HepG2 (cell line): Measurements from ENCODE around the gene KDM3B. TPM values are rescaled to one million over a fixed set of nuclear protein-coding genes. Genes with fewer than 3 reads are reported as not detected.

Source experiments
- DR1 ChIP-seq: sonication (generic); formaldehyde crosslinking; IDR thresholded peaks from 2 replicates; pipeline ENCODE4 v1.8.0; 2021; ENCODE audit warnings: mild to moderate bottlenecking, missing genetic modification reagents, inconsistent platforms
- KLF11 ChIP-seq: IDR thresholded peaks from 2 replicates; pipeline ENCODE4 v1.6.1; 2016; ENCODE audit warnings: missing compliant biosample characterization
- KLF12 ChIP-seq: sonication (generic); formaldehyde crosslinking; IDR thresholded peaks from 2 replicates; pipeline ENCODE4 v1.4.0; 2020; ENCODE audit warnings: missing genetic modification reagents, borderline replicate concordance
- MEIS1 ChIP-seq: sonication (generic); formaldehyde crosslinking; IDR thresholded peaks from 2 replicates; pipeline ENCODE4 v1.9.0; 2021; ENCODE audit warnings: mild to moderate bottlenecking, missing genetic modification reagents, moderate library complexity, borderline replicate concordance
- ONECUT2 ChIP-seq: sonication (generic); formaldehyde crosslinking; IDR thresholded peaks from 2 replicates; pipeline ENCODE4 v1.4.0; 2020; ENCODE audit warnings: missing genetic modification reagents
- POLR2AphosphoS5 ChIP-seq: IDR thresholded peaks from 2 replicates; pipeline ENCODE4 v1.6.1; 2012; ENCODE audit warnings: low read depth, low read length
- RFXAP ChIP-seq: sonication (generic); formaldehyde crosslinking; IDR thresholded peaks from 2 replicates; pipeline ENCODE4 v1.4.0; 2020; ENCODE audit warnings: missing genetic modification reagents, borderline replicate concordance
- SAP130 ChIP-seq: IDR thresholded peaks from 2 replicates; pipeline ENCODE4 v1.6.1; 2016; ENCODE audit warnings: low read depth
- SMAD3 ChIP-seq: sonication (generic); formaldehyde crosslinking; IDR thresholded peaks from 2 replicates; pipeline ENCODE4 v1.4.0; 2020; ENCODE audit warnings: missing genetic modification reagents
- SMYD3 ChIP-seq: sonication (generic); formaldehyde crosslinking; IDR thresholded peaks from 2 replicates; pipeline ENCODE4 v1.8.1; 2023; ENCODE audit warnings: mild to moderate bottlenecking, missing genetic modification reagents
- TBX3 ChIP-seq: fragments of 450-650 bp; IDR thresholded peaks from 2 replicates; pipeline ENCODE4 v1.6.1; 2017; ENCODE audit warnings: antibody characterized with exemption, mild to moderate bottlenecking, inconsistent platforms, borderline replicate concordance
- ZFP1 ChIP-seq: IDR thresholded peaks from 2 replicates; pipeline ENCODE4 v1.6.1; 2016
- ZFP82 ChIP-seq: sonication (generic); formaldehyde crosslinking; IDR thresholded peaks from 2 replicates; pipeline ENCODE4 v1.5.1; 2020; ENCODE audit warnings: mild to moderate bottlenecking, missing genetic modification reagents, borderline replicate concordance
- ZNF30 ChIP-seq: sonication (generic); formaldehyde crosslinking; IDR thresholded peaks from 2 replicates; pipeline ENCODE4 v1.5.0; 2020; ENCODE audit warnings: mild to moderate bottlenecking, missing genetic modification reagents
- ZNF546 ChIP-seq: sonication (generic); formaldehyde crosslinking; conservative IDR thresholded peaks from 2 replicates; pipeline ENCODE4 v1.8.1; 2023; ENCODE audit warnings: mild to moderate bottlenecking, missing genetic modification reagents
- ZNF703 ChIP-seq: sonication (generic); formaldehyde crosslinking; IDR thresholded peaks from 2 replicates; pipeline ENCODE4 v1.5.1; 2020; ENCODE audit warnings: missing genetic modification reagents, mild to moderate bottlenecking, moderate library complexity, borderline replicate concordance
- ZNF724P ChIP-seq: sonication (generic); formaldehyde crosslinking; IDR thresholded peaks from 2 replicates; pipeline ENCODE4 v1.8.0; 2022; ENCODE audit warnings: missing genetic modification reagents, borderline replicate concordance
- polyA plus RNA-seq, 8 experiments: library from polyadenylated mRNA; depleted of rRNA in 3 of 8; stranded (reverse) in 7 of 8; unstranded in 1 of 8; fragments of >200 nt; fragmentation: Illumina TruSeq in 4 of 8; extraction: Trizol in 4 of 8; gene quantifications; 2 replicates each; pipeline versions ENCODE4 v1.2.1 to v1.2.3, GENCODE V29; 2011 to 2016; ENCODE audit warnings: low read depth in 4 of 8, missing spikeins in 1 of 8, mixed read lengths in 1 of 8; ENCODE audit not compliant: insufficient read depth in 1 of 8
- total RNA-seq, 5 experiments: library from RNA; depleted of rRNA; stranded (reverse); fragments of >200 nt; fragmentation: Illumina TruSeq; extraction: Trizol; gene quantifications; 2 replicates each; pipeline ENCODE4 v1.2.3, GENCODE V29; 2016; ENCODE audit warnings: low read depth in 1 of 5
- TF ChIP-seq, protein P1 (sequence below): sonication (generic); formaldehyde crosslinking; IDR thresholded peaks from 2 replicates; pipeline ENCODE4 v1.4.0; 2020; ENCODE audit warnings: missing genetic modification reagents
- TF ChIP-seq, protein P2 (sequence below): sonication (generic); formaldehyde crosslinking; conservative IDR thresholded peaks from 2 replicates; pipeline ENCODE4 v1.8.0; 2022; ENCODE audit warnings: mild to moderate bottlenecking, moderate library complexity, missing genetic modification reagents
- TF ChIP-seq, protein P3 (sequence below): sonication (generic); formaldehyde crosslinking; IDR thresholded peaks from 2 replicates; pipeline ENCODE4 v1.5.1; 2020; ENCODE audit warnings: mild to moderate bottlenecking, missing genetic modification reagents, moderate library complexity
- TF ChIP-seq, protein P4 (sequence below): sonication (generic); formaldehyde crosslinking; IDR thresholded peaks from 2 replicates; pipeline ENCODE4 v1.5.0; 2020; ENCODE audit warnings: mild to moderate bottlenecking, missing genetic modification reagents
- TF ChIP-seq, protein P5 (sequence below): sonication (generic); formaldehyde crosslinking; IDR thresholded peaks from 2 replicates; pipeline ENCODE4 v1.5.1; 2020; ENCODE audit warnings: mild to moderate bottlenecking, missing genetic modification reagents, moderate library complexity

KDM3B gene
- total and polyA plus RNA-seq, 2 of the 13 experiments (the other 11 are each of a cell fraction or from before 2014, with no cell fraction given) = 19.7 to 34.3 TPM

DNA sequence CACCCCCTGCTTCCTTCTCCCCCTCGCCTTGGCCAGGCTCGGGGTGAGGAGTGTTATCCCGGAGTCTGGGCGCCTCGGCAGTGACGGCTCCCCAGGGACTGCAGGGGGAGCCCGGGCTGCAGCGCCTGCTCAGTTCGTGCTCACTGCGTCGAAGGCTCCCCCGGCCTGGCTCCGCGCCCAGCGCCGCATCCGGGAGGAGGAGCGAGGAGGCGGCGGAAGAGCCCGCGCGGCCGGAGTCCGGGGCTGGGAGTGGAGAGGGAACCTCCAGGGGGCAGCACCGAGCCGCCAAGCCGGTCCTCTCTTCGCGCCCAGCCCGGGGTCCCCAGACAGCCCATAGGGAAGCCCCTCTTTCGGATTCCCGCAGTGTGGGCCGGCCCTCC, 111.5 kb downstream of the KDM3B start (continued):
- TF ChIP-seq, protein P1, sequence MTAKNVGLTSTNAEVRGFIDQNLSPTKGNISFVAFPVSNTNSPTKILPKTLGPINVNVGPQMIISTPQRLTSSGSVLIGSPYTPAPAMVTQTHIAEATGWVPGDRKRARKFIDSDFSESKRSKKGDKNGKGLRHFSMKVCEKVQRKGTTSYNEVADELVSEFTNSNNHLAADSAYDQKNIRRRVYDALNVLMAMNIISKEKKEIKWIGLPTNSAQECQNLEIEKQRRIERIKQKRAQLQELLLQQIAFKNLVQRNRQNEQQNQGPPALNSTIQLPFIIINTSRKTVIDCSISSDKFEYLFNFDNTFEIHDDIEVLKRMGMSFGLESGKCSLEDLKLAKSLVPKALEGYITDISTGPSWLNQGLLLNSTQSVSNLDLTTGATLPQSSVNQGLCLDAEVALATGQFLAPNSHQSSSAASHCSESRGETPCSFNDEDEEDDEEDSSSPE (CRISPR knock-in tag) = peak; percentile 87
- TF ChIP-seq RFXAP (CRISPR knock-in tag) (no peak), ZNF30 (no peak), ONECUT2 (no peak), KLF11 (0 out of 2 replicates have a peak, but pooled peaks have one; percentile 3), TBX3 (no peak), ZNF703 (CRISPR knock-in tag) (no peak; the same call in 1 of the 2 replicates), MEIS1 (CRISPR knock-in tag) (no peak), POLR2AphosphoS5 (peak; percentile 67), ZNF546 (CRISPR knock-in tag) (0 out of 2 replicates have a peak, but pooled peaks have one; percentile 16), KLF12 (CRISPR knock-in tag) (no peak), ZFP1 (CRISPR knock-in tag) (no peak), DR1 (CRISPR knock-in tag) (peak; percentile 17; the same call in 1 of the 2 replicates), SAP130 (CRISPR knock-in tag) (peak; percentile 71), ZFP82 (CRISPR knock-in tag) (peak; percentile 55; the same call in 1 of the 2 replicates), ZNF724P (no peak), SMYD3 (CRISPR knock-in tag) (peak; percentile 63; the same call in 1 of the 2 replicates), SMAD3 (no peak)
- TF ChIP-seq, protein P2, sequence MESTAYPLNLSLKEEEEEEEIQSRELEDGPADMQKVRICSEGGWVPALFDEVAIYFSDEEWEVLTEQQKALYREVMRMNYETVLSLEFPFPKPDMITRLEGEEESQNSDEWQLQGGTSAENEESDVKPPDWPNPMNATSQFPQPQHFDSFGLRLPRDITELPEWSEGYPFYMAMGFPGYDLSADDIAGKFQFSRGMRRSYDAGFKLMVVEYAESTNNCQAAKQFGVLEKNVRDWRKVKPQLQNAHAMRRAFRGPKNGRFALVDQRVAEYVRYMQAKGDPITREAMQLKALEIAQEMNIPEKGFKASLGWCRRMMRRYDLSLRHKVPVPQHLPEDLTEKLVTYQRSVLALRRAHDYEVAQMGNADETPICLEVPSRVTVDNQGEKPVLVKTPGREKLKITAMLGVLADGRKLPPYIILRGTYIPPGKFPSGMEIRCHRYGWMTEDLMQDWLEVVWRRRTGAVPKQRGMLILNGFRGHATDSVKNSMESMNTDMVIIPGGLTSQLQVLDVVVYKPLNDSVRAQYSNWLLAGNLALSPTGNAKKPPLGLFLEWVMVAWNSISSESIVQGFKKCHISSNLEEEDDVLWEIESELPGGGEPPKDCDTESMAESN = peak; percentile 72; the same call in 1 of the 2 replicates
- TF ChIP-seq, protein P3, sequence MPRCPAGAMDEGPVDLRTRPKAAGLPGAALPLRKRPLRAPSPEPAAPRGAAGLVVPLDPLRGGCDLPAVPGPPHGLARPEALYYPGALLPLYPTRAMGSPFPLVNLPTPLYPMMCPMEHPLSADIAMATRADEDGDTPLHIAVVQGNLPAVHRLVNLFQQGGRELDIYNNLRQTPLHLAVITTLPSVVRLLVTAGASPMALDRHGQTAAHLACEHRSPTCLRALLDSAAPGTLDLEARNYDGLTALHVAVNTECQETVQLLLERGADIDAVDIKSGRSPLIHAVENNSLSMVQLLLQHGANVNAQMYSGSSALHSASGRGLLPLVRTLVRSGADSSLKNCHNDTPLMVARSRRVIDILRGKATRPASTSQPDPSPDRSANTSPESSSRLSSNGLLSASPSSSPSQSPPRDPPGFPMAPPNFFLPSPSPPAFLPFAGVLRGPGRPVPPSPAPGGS (CRISPR knock-in tag) = no peak
- TF ChIP-seq, protein P4, sequence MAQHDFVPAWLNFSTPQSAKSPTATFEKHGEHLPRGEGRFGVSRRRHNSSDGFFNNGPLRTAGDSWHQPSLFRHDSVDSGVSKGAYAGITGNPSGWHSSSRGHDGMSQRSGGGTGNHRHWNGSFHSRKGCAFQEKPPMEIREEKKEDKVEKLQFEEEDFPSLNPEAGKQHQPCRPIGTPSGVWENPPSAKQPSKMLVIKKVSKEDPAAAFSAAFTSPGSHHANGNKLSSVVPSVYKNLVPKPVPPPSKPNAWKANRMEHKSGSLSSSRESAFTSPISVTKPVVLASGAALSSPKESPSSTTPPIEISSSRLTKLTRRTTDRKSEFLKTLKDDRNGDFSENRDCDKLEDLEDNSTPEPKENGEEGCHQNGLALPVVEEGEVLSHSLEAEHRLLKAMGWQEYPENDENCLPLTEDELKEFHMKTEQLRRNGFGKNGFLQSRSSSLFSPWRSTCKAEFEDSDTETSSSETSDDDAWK = no peak
- TF ChIP-seq, protein P5, sequence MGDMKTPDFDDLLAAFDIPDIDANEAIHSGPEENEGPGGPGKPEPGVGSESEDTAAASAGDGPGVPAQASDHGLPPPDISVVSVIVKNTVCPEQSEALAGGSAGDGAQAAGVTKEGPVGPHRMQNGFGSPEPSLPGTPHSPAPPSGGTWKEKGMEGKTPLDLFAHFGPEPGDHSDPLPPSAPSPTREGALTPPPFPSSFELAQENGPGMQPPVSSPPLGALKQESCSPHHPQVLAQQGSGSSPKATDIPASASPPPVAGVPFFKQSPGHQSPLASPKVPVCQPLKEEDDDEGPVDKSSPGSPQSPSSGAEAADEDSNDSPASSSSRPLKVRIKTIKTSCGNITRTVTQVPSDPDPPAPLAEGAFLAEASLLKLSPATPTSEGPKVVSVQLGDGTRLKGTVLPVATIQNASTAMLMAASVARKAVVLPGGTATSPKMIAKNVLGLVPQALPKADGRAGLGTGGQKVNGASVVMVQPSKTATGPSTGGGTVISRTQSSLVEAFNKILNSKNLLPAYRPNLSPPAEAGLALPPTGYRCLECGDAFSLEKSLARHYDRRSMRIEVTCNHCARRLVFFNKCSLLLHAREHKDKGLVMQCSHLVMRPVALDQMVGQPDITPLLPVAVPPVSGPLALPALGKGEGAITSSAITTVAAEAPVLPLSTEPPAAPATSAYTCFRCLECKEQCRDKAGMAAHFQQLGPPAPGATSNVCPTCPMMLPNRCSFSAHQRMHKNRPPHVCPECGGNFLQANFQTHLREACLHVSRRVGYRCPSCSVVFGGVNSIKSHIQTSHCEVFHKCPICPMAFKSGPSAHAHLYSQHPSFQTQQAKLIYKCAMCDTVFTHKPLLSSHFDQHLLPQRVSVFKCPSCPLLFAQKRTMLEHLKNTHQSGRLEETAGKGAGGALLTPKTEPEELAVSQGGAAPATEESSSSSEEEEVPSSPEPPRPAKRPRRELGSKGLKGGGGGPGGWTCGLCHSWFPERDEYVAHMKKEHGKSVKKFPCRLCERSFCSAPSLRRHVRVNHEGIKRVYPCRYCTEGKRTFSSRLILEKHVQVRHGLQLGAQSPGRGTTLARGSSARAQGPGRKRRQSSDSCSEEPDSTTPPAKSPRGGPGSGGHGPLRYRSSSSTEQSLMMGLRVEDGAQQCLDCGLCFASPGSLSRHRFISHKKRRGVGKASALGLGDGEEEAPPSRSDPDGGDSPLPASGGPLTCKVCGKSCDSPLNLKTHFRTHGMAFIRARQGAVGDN (CRISPR knock-in tag) = peak; percentile 90
